ENCODE measurements around the gene EID3. TPM values are rescaled to one million over a fixed set of nuclear protein-coding genes. Genes with fewer than 3 reads are reported as not detected.
"Not testable (repeated sequence)": the region's sequence is repeated elsewhere in the genome, so short reads cannot be mapped to it uniquely, and the experiment has no call there.

EID3 gene
- total RNA-seq = 8.2 TPM
- long read RNA-seq, partial matches to known transcripts = 0 of 3 reads
- long read RNA-seq, other reads (novel, unspliced or antisense) = 0 of 3 reads

- peak; percentile 97 for DNase-seq (ENCODE audit: low spot score)
These were observed at the start of gene EID3 for GRCh38 chr12:104303538-104304151. EID3 (plus strand) TSS chr12:104303739; CDS start chr12:104303935, 196 bp downstream.

- DNase-seq (ENCODE audit: low spot score) = no peak
These were observed 45.5 kb upstream of the EID3 start for GRCh38 chr12:104257913-104258472.

- DNase-seq (ENCODE audit: low spot score) = no peak
These were observed 45.0 kb upstream of the EID3 start for GRCh38 chr12:104258476-104259067.

- no peak for DNase-seq (ENCODE audit: low spot score)
These were observed 40.5 kb upstream of the EID3 start for GRCh38 chr12:104263026-104263425.

GRCh38 chr12:104263580-104264358, 39.8 kb upstream of the EID3 start:
- DNase-seq (ENCODE audit: low spot score) = no peak

- not testable (repeated sequence) for DNase-seq (ENCODE audit: low spot score)
These were observed 38.1 kb upstream of the EID3 start for GRCh38 chr12:104265436-104265835.

GRCh38 chr12:104272938-104273337, 30.6 kb upstream of the EID3 start:
- DNase-seq (ENCODE audit: low spot score) = no peak

GRCh38 chr12:104273503-104273902, 30.0 kb upstream of the EID3 start:
- no peak for DNase-seq (ENCODE audit: low spot score)

GRCh38 chr12:104274811-104275210, 28.7 kb upstream of the EID3 start:
- no peak for DNase-seq (ENCODE audit: low spot score)

- no peak for DNase-seq (ENCODE audit: low spot score)
These were observed 27.9 kb upstream of the EID3 start for GRCh38 chr12:104275689-104276088.

- DNase-seq (ENCODE audit: low spot score) = no peak
These were observed 27.0 kb upstream of the EID3 start for GRCh38 chr12:104276273-104277131.

- no peak for DNase-seq (ENCODE audit: low spot score)
These were observed 24.4 kb upstream of the EID3 start for GRCh38 chr12:104279164-104279563.

- DNase-seq (ENCODE audit: low spot score) = no peak
These were observed 23.4 kb upstream of the EID3 start for GRCh38 chr12:104280111-104280510.

- DNase-seq (ENCODE audit: low spot score) = no peak
These were observed 22.7 kb upstream of the EID3 start for GRCh38 chr12:104280717-104281458.

GRCh38 chr12:104281636-104282035, 21.9 kb upstream of the EID3 start:
- DNase-seq (ENCODE audit: low spot score) = no peak

GRCh38 chr12:104282109-104282508, 21.4 kb upstream of the EID3 start:
- DNase-seq (ENCODE audit: low spot score) = no peak

GRCh38 chr12:104285740-104286515, 17.6 kb upstream of the EID3 start:
- DNase-seq (ENCODE audit: low spot score) = no peak

- DNase-seq (ENCODE audit: low spot score) = peak; percentile 97
These were observed 16.7 kb upstream of the EID3 start for GRCh38 chr12:104286516-104287482.

All from mesenteric fat pad (tissue), 1 donor.